GM18870 (cell line): ENCODE results near the gene NBPF4.
"Not testable (repeated sequence)": the region's sequence is repeated elsewhere in the genome, so short reads cannot be mapped to it uniquely, and the experiment has no call there.

Source experiments
- ATAC-seq: cut with Tn5 transposase; IDR thresholded peaks from one replicate; pipeline ENCODE4 v1.9.1; 2021; ENCODE audit warnings: moderate library complexity; ENCODE audit not compliant: unreplicated experiment

Gene NBPF4

GRCh38 chr1:108211014-108211413, 32.9 kb downstream of the NBPF4 start:
- ATAC-seq: no peak

- no peak for ATAC-seq
Observed at GRCh38 chr1:108209456-108210108, 34.3 kb downstream of the NBPF4 start.

GRCh38 chr1:108208724-108209446, 35.0 kb downstream of the NBPF4 start:
- ATAC-seq: no peak

GRCh38 chr1:108203582-108203981, 40.3 kb downstream of the NBPF4 start:
- not testable (repeated sequence) for ATAC-seq

GRCh38 chr1:108201687-108202086, 42.2 kb downstream of the NBPF4 start:
- ATAC-seq: no peak

GRCh38 chr1:108200687-108201051, 43.2 kb downstream of the NBPF4 start:
- no peak for ATAC-seq

GRCh38 chr1:108199781-108200686, 43.8 kb downstream of the NBPF4 start, which contains the start of gene SLC25A24:
Gene SLC25A24, minus strand, starts transcription at chr1:108200343. Its CDS starts 205 bp downstream, at chr1:108200138.
- ATAC-seq: no peak

GRCh38 chr1:108199201-108199691, 44.6 kb downstream of the NBPF4 start:
- no peak for ATAC-seq

GRCh38 chr1:108194051-108194450, 49.8 kb downstream of the NBPF4 start:
- ATAC-seq: no peak

- no peak for ATAC-seq
Observed at GRCh38 chr1:108193333-108193732, 50.5 kb downstream of the NBPF4 start.

GRCh38 chr1:108192581-108192980, 51.3 kb downstream of the NBPF4 start:
- ATAC-seq: no peak

GRCh38 chr1:108190686-108191416, 53.0 kb downstream of the NBPF4 start:
- no peak for ATAC-seq

GRCh38 chr1:108190001-108190634, 53.8 kb downstream of the NBPF4 start:
- ATAC-seq: no peak

GRCh38 chr1:108188801-108189200, 55.1 kb downstream of the NBPF4 start:
- ATAC-seq: no peak

- no peak for ATAC-seq
Observed at GRCh38 chr1:108182959-108183700, 60.7 kb downstream of the NBPF4 start.

- ATAC-seq: no peak
Observed at GRCh38 chr1:108179018-108179417, 64.9 kb downstream of the NBPF4 start.
